Peyer's patch (tissue), 4 donors: Measurements from ENCODE around the gene BAHD1.

Source experiments
- POLR2A ChIP-seq, 2 donors: fragments of 450-650 bp; IDR thresholded peaks; one replicate each; pipeline ENCODE4 v1.5.1; 2017; ENCODE audit warnings: antibody characterized with exemption in 2 of 2, mild to moderate bottlenecking in 2 of 2, moderate library complexity in 2 of 2
- TF ChIP-seq, protein P1 (sequence below), 6 experiments: fragments of 450-650 bp in 4 of 6; fragments of 200-600 bp in 2 of 6; sonication (generic) in 1 of 6; IDR thresholded peaks; one replicate each; pipeline ENCODE4 v1.5.1; 2017 to 2019; ENCODE audit warnings: antibody characterized with exemption in 6 of 6, mild to moderate bottlenecking in 3 of 6, moderate library complexity in 1 of 6

DNA sequence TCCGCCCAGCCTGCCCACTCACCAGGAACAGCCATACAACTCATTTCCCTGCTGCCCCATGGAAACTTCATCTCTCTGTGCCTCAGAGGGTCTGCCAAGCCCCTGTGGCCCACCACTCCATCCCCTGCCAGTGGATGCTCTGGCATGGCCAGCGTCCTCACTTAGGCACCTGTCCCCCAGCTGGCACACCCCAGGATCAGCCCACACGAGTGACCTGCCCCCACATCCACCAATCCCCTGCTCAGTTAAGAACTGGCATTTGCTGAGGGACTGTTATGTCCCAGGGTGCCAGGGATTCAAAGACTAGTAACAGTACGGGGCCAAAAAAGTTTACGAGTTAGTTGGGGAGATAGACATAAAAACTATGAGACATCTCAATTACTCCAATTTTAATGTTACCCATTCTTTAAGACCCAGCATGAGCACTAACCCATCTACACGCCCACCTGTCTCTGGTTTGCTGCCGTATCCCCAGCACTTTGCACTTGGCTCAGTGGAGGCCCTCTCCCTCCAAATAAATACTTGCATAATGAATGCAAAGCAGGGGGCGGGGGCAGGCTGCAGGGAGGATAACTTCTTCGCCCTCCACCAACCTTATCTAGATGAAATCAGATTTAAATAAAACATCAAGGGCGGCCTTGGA lies 11.6 kb upstream of the BAHD1 start:
- no peak for TF ChIP-seq POLR2A (IDR thresholded peaks at IDR 0.05)
- TF ChIP-seq, protein P1, sequence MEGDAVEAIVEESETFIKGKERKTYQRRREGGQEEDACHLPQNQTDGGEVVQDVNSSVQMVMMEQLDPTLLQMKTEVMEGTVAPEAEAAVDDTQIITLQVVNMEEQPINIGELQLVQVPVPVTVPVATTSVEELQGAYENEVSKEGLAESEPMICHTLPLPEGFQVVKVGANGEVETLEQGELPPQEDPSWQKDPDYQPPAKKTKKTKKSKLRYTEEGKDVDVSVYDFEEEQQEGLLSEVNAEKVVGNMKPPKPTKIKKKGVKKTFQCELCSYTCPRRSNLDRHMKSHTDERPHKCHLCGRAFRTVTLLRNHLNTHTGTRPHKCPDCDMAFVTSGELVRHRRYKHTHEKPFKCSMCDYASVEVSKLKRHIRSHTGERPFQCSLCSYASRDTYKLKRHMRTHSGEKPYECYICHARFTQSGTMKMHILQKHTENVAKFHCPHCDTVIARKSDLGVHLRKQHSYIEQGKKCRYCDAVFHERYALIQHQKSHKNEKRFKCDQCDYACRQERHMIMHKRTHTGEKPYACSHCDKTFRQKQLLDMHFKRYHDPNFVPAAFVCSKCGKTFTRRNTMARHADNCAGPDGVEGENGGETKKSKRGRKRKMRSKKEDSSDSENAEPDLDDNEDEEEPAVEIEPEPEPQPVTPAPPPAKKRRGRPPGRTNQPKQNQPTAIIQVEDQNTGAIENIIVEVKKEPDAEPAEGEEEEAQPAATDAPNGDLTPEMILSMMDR (IDR thresholded peaks at IDR 0.05) = no peak
